ENCODE results near the gene LCP2. TPM values are rescaled to one million over a fixed set of nuclear protein-coding genes. Genes with fewer than 3 reads are reported as not detected.

Gene LCP2
- total and polyA plus RNA-seq, 2 of the 4 experiments (the other 2 are of a cell fraction), result not detected

DNA sequence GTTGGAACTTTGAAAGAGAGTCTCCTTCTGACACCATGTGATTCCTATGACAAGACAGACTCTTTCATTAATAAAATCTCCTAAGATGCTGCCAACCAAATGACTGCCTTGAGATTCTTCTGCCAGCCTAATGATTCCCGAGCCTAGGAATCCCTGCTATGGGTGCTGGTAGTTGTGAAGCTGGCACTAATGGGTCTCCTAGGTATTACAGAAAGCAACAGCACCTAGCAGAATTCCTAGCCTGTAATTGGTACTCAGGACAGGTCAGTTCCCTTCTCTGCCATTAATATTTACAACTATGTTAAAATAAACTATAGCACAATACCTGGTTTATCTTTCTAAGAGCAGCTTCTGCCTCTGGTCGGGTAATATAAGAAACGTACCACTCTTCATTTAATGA is 45.5 kb downstream of the LCP2 start:
- in situ Hi-C loops (cut with MboI; ENCODE audit: low sequenced_read_pairs), result no loop called here
- H4K20me1 ChIP-seq (ENCODE audit: insufficient read depth, low read length), result no peaks in the 10 kb centered on the region

More for the DNA sequence above, 45.5 kb downstream of the LCP2 start:
- H2AFZ ChIP-seq (replicated peaks; ENCODE audit: low read length, poor library complexity), result no peak overlapping the region
- whole genome bisulfite sequencing, 2 experiments (ENCODE audit: extremely low coverage in 2 of 2, insufficient read length in 1 of 2), result no CpG with 5 or more reads among the region's 3 CpGs
- no peak overlapping the region for H2BK15ac ChIP-seq (ENCODE audit: low read depth, low read length)
- ChIA-PET POLR2A (ENCODE audit: unreplicated experiment) (no interaction called here), CTCF (no interaction called here)
- no peak overlapping the region for H2BK120ac ChIP-seq (ENCODE audit: low read depth, low read length)
- H3K36me3 ChIP-seq (ENCODE audit: control insufficient read depth, insufficient read depth, low read length), result no peaks in the 10 kb centered on the region
- no peak overlapping the region for H2BK20ac ChIP-seq (ENCODE audit: low read depth, low read length)
- TF ChIP-seq, protein P1, sequence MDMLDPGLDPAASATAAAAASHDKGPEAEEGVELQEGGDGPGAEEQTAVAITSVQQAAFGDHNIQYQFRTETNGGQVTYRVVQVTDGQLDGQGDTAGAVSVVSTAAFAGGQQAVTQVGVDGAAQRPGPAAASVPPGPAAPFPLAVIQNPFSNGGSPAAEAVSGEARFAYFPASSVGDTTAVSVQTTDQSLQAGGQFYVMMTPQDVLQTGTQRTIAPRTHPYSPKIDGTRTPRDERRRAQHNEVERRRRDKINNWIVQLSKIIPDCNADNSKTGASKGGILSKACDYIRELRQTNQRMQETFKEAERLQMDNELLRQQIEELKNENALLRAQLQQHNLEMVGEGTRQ (IDR thresholded peaks at IDR 0.05; ENCODE audit: low read depth, low read length), result no peak
- TF ChIP-seq, protein P2, sequence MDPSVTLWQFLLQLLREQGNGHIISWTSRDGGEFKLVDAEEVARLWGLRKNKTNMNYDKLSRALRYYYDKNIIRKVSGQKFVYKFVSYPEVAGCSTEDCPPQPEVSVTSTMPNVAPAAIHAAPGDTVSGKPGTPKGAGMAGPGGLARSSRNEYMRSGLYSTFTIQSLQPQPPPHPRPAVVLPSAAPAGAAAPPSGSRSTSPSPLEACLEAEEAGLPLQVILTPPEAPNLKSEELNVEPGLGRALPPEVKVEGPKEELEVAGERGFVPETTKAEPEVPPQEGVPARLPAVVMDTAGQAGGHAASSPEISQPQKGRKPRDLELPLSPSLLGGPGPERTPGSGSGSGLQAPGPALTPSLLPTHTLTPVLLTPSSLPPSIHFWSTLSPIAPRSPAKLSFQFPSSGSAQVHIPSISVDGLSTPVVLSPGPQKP (IDR thresholded peaks at IDR 0.05; ENCODE audit: borderline replicate concordance, low read depth, low read length), result no peak
- TF ChIP-seq MAZ (IDR thresholded peaks at IDR 0.05; ENCODE audit: borderline replicate concordance, low read depth, low read length) (no peak), MAFK (IDR thresholded peaks at IDR 0.05; ENCODE audit: low read depth, low read length) (no peak), CHD1 (IDR thresholded peaks at IDR 0.05; ENCODE audit: low read depth, low read length) (no peak), NFE2L2 (IDR thresholded peaks at IDR 0.05; ENCODE audit: low read depth, low read length) (no peak), RAD21 (IDR thresholded peaks at IDR 0.05; ENCODE audit: low read length) (no peak), MXI1 (IDR thresholded peaks at IDR 0.05; ENCODE audit: borderline replicate concordance, low read depth, low read length) (no peak), BHLHE40 (IDR thresholded peaks at IDR 0.05; ENCODE audit: low read depth, low read length) (no peak), SMC3 (IDR thresholded peaks at IDR 0.05; ENCODE audit: low read depth, low read length) (no peak)
- TF ChIP-seq, protein P3, sequence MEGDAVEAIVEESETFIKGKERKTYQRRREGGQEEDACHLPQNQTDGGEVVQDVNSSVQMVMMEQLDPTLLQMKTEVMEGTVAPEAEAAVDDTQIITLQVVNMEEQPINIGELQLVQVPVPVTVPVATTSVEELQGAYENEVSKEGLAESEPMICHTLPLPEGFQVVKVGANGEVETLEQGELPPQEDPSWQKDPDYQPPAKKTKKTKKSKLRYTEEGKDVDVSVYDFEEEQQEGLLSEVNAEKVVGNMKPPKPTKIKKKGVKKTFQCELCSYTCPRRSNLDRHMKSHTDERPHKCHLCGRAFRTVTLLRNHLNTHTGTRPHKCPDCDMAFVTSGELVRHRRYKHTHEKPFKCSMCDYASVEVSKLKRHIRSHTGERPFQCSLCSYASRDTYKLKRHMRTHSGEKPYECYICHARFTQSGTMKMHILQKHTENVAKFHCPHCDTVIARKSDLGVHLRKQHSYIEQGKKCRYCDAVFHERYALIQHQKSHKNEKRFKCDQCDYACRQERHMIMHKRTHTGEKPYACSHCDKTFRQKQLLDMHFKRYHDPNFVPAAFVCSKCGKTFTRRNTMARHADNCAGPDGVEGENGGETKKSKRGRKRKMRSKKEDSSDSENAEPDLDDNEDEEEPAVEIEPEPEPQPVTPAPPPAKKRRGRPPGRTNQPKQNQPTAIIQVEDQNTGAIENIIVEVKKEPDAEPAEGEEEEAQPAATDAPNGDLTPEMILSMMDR (conservative IDR thresholded peaks at IDR 0.05; ENCODE audit: low read depth, low read length), result no peak
- no peaks in the 10 kb centered on the region for H3K9me1 ChIP-seq (ENCODE audit: insufficient read depth, low read length)
- no peaks in the 10 kb centered on the region for H3K4me1 ChIP-seq (ENCODE audit: control insufficient read depth, insufficient read depth, low read length)
- no TSS peak for BruUV-seq (replicated peaks)
- H3K4me2 ChIP-seq (ENCODE audit: low read depth, low read length), result no peak overlapping the region
- no peak overlapping the region for H3K27ac ChIP-seq (ENCODE audit: insufficient read depth, low read length)
- no peaks in the 10 kb centered on the region for H3K9me3 ChIP-seq (ENCODE audit: control insufficient read depth, insufficient read depth, low read length)
- no peaks in the 10 kb centered on the region for H3K27me3 ChIP-seq (ENCODE audit: control insufficient read depth, insufficient read depth, low read length)
- no peaks in the 10 kb centered on the region for H3K79me1 ChIP-seq (ENCODE audit: low read depth in 1 of 2, low read length in 2 of 2)
- H3K14ac ChIP-seq (replicated peaks; ENCODE audit: low read depth, low read length), result no peak overlapping the region
- H4K91ac ChIP-seq (ENCODE audit: insufficient read depth, low read depth, low read length), result no peak overlapping the region
- no peak overlapping the region for H3K9ac ChIP-seq (ENCODE audit: low read depth, low read length)
- DNase-seq (no peak), ATAC-seq (ENCODE audit: low read depth) (no peak)
- H3K4ac ChIP-seq (ENCODE audit: low read depth, low read length), result no peak overlapping the region
- H3K4me3 ChIP-seq (ENCODE audit: insufficient read depth, low read depth, low read length), result no peak overlapping the region
- intact Hi-C loops (cut with micrococcal nuclease) (no loop called here), dilution Hi-C loops (cut with HindIII; ENCODE audit: low sequenced_read_pairs, unreplicated experiment) (no loop called here)
- no peak overlapping the region for H2AK5ac ChIP-seq (ENCODE audit: low read depth, low read length)
- H4K8ac ChIP-seq (ENCODE audit: low read depth in 2 of 2, low read length in 2 of 2), result no peak overlapping the region
- H3K23ac ChIP-seq (ENCODE audit: low read depth, low read length), result no peak overlapping the region
- no peak overlapping the region for H3K56ac ChIP-seq (ENCODE audit: extremely low read depth, insufficient read depth, low read length)
- no peak overlapping the region for H2AK9ac ChIP-seq (replicated peaks; ENCODE audit: low read depth, low read length, poor library complexity)
- H3K18ac ChIP-seq (ENCODE audit: low read depth, low read length), result no peak overlapping the region
- H4K5ac ChIP-seq (ENCODE audit: low read depth, low read length), result no peak overlapping the region
- no peak overlapping the region for H2BK5ac ChIP-seq (ENCODE audit: low read depth, low read length, poor library complexity, severe bottlenecking)
